Measurements from ENCODE around the gene ZDHHC4.

The ZDHHC4 gene

GRCh38 chr7:6577369-6578113 is at the start of gene ZDHHC4:
Gene ZDHHC4, plus strand, starts transcription at chr7:6577454. Its CDS starts 3,108 bp downstream, at chr7:6580562.
- DNase-seq (ENCODE audit: low spot score) = peak; percentile 91

GRCh38 chr7:6528401-6529130 is 48.7 kb upstream of the ZDHHC4 start:
- no peak for DNase-seq (ENCODE audit: low spot score)

GRCh38 chr7:6529643-6530042 is 47.6 kb upstream of the ZDHHC4 start:
- no peak for DNase-seq (ENCODE audit: low spot score)

- no peak for DNase-seq (ENCODE audit: low spot score)
Measured at GRCh38 chr7:6530626-6531491, 46.4 kb upstream of the ZDHHC4 start.

GRCh38 chr7:6531492-6532279 is 45.6 kb upstream of the ZDHHC4 start:
- DNase-seq (ENCODE audit: low spot score) = no peak

GRCh38 chr7:6532516-6532915 is 44.7 kb upstream of the ZDHHC4 start:
- DNase-seq (ENCODE audit: low spot score) = no peak

GRCh38 chr7:6533893-6534495 is 43.3 kb upstream of the ZDHHC4 start:
- no peak for DNase-seq (ENCODE audit: low spot score)

- no peak for DNase-seq (ENCODE audit: low spot score)
Measured at GRCh38 chr7:6536262-6537260, 40.7 kb upstream of the ZDHHC4 start.

GRCh38 chr7:6542368-6542767 is 34.9 kb upstream of the ZDHHC4 start:
- no peak for DNase-seq (ENCODE audit: low spot score)

GRCh38 chr7:6545398-6546126 is 31.7 kb upstream of the ZDHHC4 start:
- DNase-seq (ENCODE audit: low spot score) = no peak

- DNase-seq (ENCODE audit: low spot score) = peak; percentile 72
Measured at GRCh38 chr7:6546498-6547251, 30.6 kb upstream of the ZDHHC4 start.

- DNase-seq (ENCODE audit: low spot score) = no peak
Measured at GRCh38 chr7:6547400-6547799, 29.9 kb upstream of the ZDHHC4 start.

GRCh38 chr7:6551016-6551511 is 26.2 kb upstream of the ZDHHC4 start, which contains the start of gene GRID2IP:
Gene GRID2IP, minus strand, starts transcription at chr7:6551461. Its CDS starts 25 bp downstream, at chr7:6551436.
- DNase-seq (ENCODE audit: low spot score) = no peak

GRCh38 chr7:6553448-6554044 is 23.7 kb upstream of the ZDHHC4 start:
- no peak for DNase-seq (ENCODE audit: low spot score)

- DNase-seq (ENCODE audit: low spot score) = no peak
Measured at GRCh38 chr7:6554848-6555247, 22.4 kb upstream of the ZDHHC4 start.

- DNase-seq (ENCODE audit: low spot score) = peak; percentile 51
Measured at GRCh38 chr7:6556196-6556595, 21.1 kb upstream of the ZDHHC4 start.

- peak; percentile 76 for DNase-seq (ENCODE audit: low spot score)
Measured at GRCh38 chr7:6558837-6559236, 18.4 kb upstream of the ZDHHC4 start.

GRCh38 chr7:6559896-6560295 is 17.4 kb upstream of the ZDHHC4 start:
- DNase-seq (ENCODE audit: low spot score) = no peak

Measured in SW480 (cell line).